ENCODE results near the gene BTBD7.

BTBD7 gene

GRCh38 chr14:93330609-93331000 lies 2.2 kb downstream of the BTBD7 start:
- H3K4me3 ChIP-seq (ENCODE audit: low read length) = no peak overlapping the region
- no peak for TF ChIP-seq CTCF (conservative IDR thresholded peaks at IDR 0.05; ENCODE audit: low read depth, low read length)
- no peak for DNase-seq (ENCODE audit: low read depth)

DNA sequence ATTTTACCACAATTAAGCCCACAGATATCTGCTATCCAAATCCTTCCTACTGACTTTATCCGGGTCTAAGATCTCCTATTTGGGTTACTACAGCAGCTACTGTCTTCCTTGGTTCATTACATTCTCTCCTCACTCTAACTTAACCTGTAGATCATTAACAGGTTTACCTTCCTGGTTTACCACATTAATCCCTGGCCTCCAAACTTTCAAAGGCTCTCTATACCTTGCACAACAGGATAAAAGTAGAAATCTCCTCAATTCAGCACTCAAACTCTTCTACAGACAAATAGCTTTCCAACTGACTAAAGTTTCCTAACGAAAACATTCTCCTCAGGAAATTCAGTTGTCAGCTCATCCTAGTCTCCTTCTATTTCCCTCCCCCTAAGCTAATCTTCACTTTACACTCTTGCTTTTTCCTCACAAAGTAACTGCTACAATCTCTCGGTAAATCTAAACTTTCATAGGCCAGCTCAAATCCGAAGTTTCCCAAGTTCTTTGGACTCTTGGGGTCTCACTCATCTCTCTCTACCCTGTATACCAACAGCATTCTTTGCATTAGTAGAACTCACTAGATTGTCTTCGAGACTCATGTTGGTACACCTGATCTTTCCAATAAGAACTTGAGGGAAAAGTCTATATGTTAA lies 2.7 kb downstream of the BTBD7 start:
- TF ChIP-seq CTCF (conservative IDR thresholded peaks at IDR 0.05; ENCODE audit: low read depth, low read length) = no peak
- no peak for DNase-seq (ENCODE audit: low read depth)
- no peak overlapping the region for H3K4me3 ChIP-seq (ENCODE audit: low read length)

DNA sequence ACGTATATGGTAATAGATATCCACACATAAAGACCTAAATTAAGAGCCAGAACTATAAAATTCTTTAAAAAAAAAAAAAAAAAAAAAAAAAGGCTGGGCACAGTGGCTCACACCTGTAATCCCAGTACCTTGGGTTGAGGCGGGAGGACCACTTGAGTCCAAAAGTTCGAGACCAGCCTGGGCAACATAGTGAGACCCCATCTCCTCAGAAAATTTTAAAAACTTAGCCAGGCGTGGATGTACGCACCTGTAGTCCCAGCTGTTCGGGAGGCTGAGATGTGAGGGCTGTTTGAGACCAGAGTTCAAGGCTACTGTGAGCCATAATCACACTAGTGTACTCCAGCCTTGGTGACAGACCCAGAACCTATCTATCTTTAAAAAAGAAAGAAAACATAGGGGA lies 4.3 kb downstream of the BTBD7 start:
- no peak for DNase-seq (ENCODE audit: low read depth)
- TF ChIP-seq CTCF (conservative IDR thresholded peaks at IDR 0.05; ENCODE audit: low read depth, low read length) = no peak
- H3K4me3 ChIP-seq (ENCODE audit: low read length) = no peak overlapping the region

DNA sequence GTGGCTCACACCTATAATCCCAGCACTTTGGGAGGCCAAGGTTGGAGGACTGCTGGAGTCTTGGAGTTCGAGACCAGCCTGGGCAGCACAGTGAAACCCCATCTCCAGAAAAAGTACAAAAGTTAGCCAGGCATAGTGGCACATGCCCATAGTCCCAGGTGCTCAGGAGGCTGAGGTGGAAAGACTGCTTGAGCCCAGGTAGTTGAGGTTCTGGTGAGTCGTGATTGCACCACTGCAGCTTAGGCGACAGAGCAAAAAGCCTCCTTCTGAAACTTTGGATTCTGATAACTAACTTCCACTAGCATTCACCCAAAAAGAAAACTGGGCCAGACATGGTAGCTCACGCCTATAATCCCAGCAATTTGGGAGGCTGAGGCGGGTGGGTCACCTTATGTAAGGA lies 6.6 kb downstream of the BTBD7 start:
- TF ChIP-seq CTCF (conservative IDR thresholded peaks at IDR 0.05; ENCODE audit: low read depth, low read length) = no peak
- no peak for DNase-seq (ENCODE audit: low read depth)
- H3K4me3 ChIP-seq (ENCODE audit: low read length) = no peak overlapping the region

DNA sequence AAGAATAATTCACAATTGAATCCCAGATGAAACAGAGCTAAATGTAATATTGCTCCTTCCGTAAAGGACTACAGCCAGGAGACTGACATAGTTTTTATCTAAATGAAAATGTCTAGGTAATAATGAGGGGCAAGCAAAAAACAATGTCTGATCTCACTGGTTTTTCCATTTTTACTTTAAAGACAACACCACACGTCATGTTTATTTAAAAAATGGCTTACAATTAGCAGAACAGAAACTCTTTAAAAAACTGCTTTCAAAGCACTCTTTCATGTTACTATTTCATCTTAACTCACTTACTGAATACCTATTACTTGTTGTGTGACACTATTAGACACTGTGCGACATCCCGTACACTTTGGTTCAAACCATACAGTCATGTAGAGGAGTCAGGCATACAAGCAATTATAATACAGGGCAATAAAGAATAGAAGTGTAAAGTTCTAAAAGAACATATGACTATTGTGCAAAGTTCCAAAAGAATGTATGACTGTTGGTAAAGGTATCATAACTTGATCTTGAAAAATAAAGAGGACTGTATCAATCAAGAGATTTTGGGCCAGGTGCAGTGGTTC lies 9.1 kb downstream of the BTBD7 start:
- no peak for TF ChIP-seq CTCF (conservative IDR thresholded peaks at IDR 0.05; ENCODE audit: low read depth, low read length)
- no peak overlapping the region for H3K4me3 ChIP-seq (ENCODE audit: low read length)
- DNase-seq (ENCODE audit: low read depth) = no peak

DNA sequence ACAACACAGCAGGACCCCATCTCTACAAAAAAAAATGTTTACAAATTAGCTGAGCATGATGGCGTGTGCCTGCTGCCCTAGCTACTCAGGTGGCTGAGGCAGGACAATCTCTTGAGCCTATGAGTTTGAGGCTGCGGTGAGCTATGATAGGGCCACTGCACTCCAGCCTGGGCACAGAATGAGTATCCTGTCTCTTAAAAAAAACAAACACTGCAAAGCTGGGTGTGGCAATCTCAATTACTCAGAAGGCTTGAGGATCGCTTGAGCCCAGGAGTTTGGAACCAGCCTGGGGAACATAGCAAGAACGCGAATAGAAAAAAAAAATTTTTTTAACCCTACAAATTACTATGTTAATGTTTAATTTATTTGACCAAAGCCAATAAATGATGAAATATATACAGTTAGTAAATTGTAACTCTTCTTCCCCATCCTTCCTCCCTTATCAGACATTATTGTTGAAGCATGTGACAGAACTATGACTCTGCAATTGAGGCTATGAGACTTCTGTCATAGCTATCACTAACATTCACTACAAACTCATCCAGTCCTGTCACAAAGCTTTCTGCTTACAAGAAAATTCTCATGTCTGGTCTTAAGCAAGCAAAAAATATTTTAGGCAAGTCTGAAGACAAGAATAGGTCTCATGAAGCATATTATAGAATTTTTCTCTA lies 9.8 kb downstream of the BTBD7 start:
- TF ChIP-seq CTCF (conservative IDR thresholded peaks at IDR 0.05; ENCODE audit: low read depth, low read length) = no peak
- no peak overlapping the region for H3K4me3 ChIP-seq (ENCODE audit: low read length)
- no peak for DNase-seq (ENCODE audit: low read depth)

DNA sequence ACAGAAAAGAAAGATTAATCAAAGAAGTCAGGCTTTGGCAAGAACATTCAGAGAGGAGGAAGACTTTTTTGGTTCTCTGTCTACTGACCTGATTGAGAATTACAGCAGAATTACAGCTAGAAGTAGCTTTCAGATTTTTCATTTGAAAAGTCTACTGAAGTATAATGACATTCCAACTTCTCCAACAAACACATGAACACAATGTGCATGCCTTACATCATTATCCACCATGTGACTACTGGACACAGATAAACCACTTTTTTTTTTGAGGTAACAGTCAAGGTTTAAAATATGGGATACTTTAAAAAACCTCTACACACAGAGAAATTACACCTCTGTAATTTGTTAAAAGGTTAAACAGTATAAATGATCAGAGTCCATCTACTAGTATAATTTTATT lies 12.3 kb downstream of the BTBD7 start:
- TF ChIP-seq CTCF (conservative IDR thresholded peaks at IDR 0.05; ENCODE audit: low read depth, low read length) = no peak
- DNase-seq (ENCODE audit: low read depth) = no peak
- no peak overlapping the region for H3K4me3 ChIP-seq (ENCODE audit: low read length)
